ENCODE measurements around the gene PPP1R37. TPM values are rescaled to one million over a fixed set of nuclear protein-coding genes. Genes with fewer than 3 reads are reported as not detected.
A peak's percentile ranks its signal among the peaks of the same experiment; 100 is the strongest.

The PPP1R37 gene
- total and polyA plus RNA-seq, 2 of the 13 experiments (the other 11 are each of a cell fraction or from before 2014, with no cell fraction given) = 9.0 to 14.3 TPM

DNA sequence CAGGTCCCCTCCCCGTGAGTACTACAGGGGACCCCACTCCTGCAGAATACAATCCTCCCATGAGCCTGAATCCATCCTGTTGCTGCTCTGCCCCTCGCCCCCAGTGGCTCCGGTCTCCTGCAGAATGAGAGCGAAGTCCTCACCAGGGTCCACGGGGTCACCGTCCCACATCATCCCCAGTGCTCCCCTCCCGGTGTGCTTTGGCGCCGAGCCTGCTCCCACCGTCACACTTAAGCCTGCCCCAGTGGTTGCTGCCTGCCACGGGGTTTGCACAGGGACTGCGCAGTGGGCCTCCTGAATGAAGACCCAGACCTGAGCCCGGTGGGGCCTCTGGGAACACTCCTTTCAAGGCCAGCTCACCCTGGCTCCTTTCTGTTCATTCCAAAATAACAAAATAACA lies 37.3 kb downstream of the PPP1R37 start (continued):
- TF ChIP-seq ZHX2 (IDR thresholded peaks at IDR 0.05; ENCODE audit: low read depth) = no peak
- no peak for TF ChIP-seq ZHX2 (CRISPR knock-in tag; IDR thresholded peaks at IDR 0.05; ENCODE audit: borderline replicate concordance)
- TF ChIP-seq ZNF577 (CRISPR knock-in tag; IDR thresholded peaks at IDR 0.05; ENCODE audit: borderline replicate concordance, low read depth) = no peak
- peak; percentile 90 for TF ChIP-seq HNF4A (CRISPR knock-in tag; IDR thresholded peaks at IDR 0.05)
- no peak for TF ChIP-seq ZNF138 (CRISPR knock-in tag; IDR thresholded peaks at IDR 0.05; ENCODE audit: low read depth)
- no peak for TF ChIP-seq ZNF510 (CRISPR knock-in tag; IDR thresholded peaks at IDR 0.05; ENCODE audit: low read depth)
- 0 out of 2 replicates have a peak, but pooled peaks have one; percentile 25 for TF ChIP-seq HNRNPL (IDR thresholded peaks at IDR 0.05; ENCODE audit: low read depth, low read length)
- TF ChIP-seq GZF1 (CRISPR knock-in tag; IDR thresholded peaks at IDR 0.05) = no peak
- no peak for TF ChIP-seq ZNF776 (CRISPR knock-in tag; IDR thresholded peaks at IDR 0.05)
- no peak for TF ChIP-seq ZMYM4 (CRISPR knock-in tag; IDR thresholded peaks at IDR 0.05)
- TF ChIP-seq RBM22 (optimal IDR thresholded peaks at IDR 0.05; ENCODE audit: low read length) = no peak
- no peak for TF ChIP-seq PAWR (CRISPR knock-in tag; IDR thresholded peaks at IDR 0.05; ENCODE audit: borderline replicate concordance)
- no peak for TF ChIP-seq TOPORS (CRISPR knock-in tag; IDR thresholded peaks at IDR 0.05)
- TF ChIP-seq ARNT2 (CRISPR knock-in tag; IDR thresholded peaks at IDR 0.05; ENCODE audit: low read depth) = no peak
- TF ChIP-seq ZNF556 (CRISPR knock-in tag; IDR thresholded peaks at IDR 0.05; ENCODE audit: borderline replicate concordance) = 0 out of 2 replicates have a peak, but pooled peaks have one; percentile 13
- peak; percentile 17; the same call in 1 of the 2 replicates for TF ChIP-seq RXRB (CRISPR knock-in tag; IDR thresholded peaks at IDR 0.05; ENCODE audit: borderline replicate concordance)
- TF ChIP-seq ZNF7 (CRISPR knock-in tag; IDR thresholded peaks at IDR 0.05) = no peak
- TF ChIP-seq LRRFIP1 (CRISPR knock-in tag; conservative IDR thresholded peaks at IDR 0.05) = no peak
- TF ChIP-seq ATF3 (CRISPR knock-in tag; IDR thresholded peaks at IDR 0.05) = no peak
- TF ChIP-seq ZBTB14 (CRISPR knock-in tag; IDR thresholded peaks at IDR 0.05) = no peak
- no peak for TF ChIP-seq SNAPC2 (CRISPR knock-in tag; IDR thresholded peaks at IDR 0.05)

Measured in HepG2 (cell line).